Activated CD8-positive, alpha-beta memory T cell treated with anti-CD3 and anti-CD28 coated beads, Interleukin-2, amount 10 ng/mL, durations not matched to agents 7 days and 5 days (primary cell): ENCODE data around the gene GAPT. TPM values are rescaled to one million over a fixed set of nuclear protein-coding genes. Genes with fewer than 3 reads are reported as not detected.

ENCODE experiments used
- ATAC-seq: fragments of 150-1000 bp; cut with Tn5 transposase; one replicate; pipeline ENCODE4 v1.10.0; 2021; ENCODE audit warnings: moderate library complexity
- CTCF ChIA-PET: fragments of 350-600 bp; sonication (Branson Sonifier 250); formaldehyde crosslinking; loops from one replicate; lab custom pipeline; 2021; ENCODE audit warnings: antibody characterized with exemption; lab: Charles Lee
- DNase-seq: peaks from one replicate; pipeline ENCODE4 v3.0.0-alpha.2; 2020
- H3K27ac Mint-ChIP-seq: one replicate; pipeline ENCODE4 v1.8.0; 2021; ENCODE audit warnings: mild to moderate bottlenecking, mixed read lengths
- H3K27me3 Mint-ChIP-seq: one replicate; pipeline ENCODE4 v1.8.0; 2021; ENCODE audit warnings: mixed read lengths
- H3K36me3 Mint-ChIP-seq: one replicate; pipeline ENCODE4 v1.8.0; 2021; ENCODE audit warnings: mild to moderate bottlenecking, mixed read lengths
- H3K4me1 Mint-ChIP-seq: one replicate; pipeline ENCODE4 v1.8.0; 2021; ENCODE audit warnings: mixed read lengths
- H3K4me3 Mint-ChIP-seq: one replicate; pipeline ENCODE4 v1.8.0; 2021; ENCODE audit warnings: mild to moderate bottlenecking, moderate library complexity, mixed read lengths
- H3K9me3 Mint-ChIP-seq: one replicate; pipeline ENCODE4 v1.8.0; 2022; ENCODE audit warnings: low read depth, mixed read lengths
- total RNA-seq, 2 experiments: library from RNA; stranded (reverse); gene quantifications; one replicate each; pipeline ENCODE4 v1.2.3, GENCODE V29; 2021

The GAPT gene
- total RNA-seq, 2 experiments from 2014 or later: not detected

DNA sequence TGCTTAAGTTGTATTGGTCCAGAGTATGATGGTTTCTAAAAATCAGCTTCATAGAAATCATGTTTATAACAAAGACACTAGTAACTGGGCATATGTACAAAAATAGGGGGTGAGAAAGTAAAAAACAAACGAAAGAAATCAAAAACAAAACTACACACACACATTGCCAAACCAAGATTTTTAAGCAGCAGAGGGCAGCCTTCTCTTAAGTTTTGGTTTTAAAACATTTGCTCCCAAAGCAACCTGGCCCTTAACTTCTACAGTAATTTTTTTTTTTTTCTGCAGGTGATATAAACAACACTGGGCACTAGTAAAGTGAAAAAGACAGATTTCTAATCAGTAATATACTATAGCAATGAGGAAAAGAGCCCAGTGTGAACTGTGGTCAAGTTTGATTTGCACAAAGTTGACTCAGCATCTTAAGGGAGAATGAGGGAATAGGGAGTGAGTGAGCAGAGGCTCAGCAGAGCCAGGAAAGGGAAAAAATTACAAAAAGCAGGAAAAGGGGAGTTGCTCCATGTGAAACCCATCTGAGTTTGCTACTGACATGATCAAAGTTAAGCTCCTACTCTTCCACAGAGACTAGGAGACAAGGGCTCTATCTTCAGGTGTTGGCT, 13.4 kb upstream of the GAPT start:
- Mint-ChIP-seq H3K36me3 (no peaks in the 10 kb centered on the region), H3K4me1 (peaks cover 4% of the 10 kb centered on the region)
- CTCF ChIA-PET: interaction anchor here (1.2 kb wide), 1 partner anchor 13 kb away, joined by 3 read pairs; no protein-coding TSS in a partner anchor

DNA sequence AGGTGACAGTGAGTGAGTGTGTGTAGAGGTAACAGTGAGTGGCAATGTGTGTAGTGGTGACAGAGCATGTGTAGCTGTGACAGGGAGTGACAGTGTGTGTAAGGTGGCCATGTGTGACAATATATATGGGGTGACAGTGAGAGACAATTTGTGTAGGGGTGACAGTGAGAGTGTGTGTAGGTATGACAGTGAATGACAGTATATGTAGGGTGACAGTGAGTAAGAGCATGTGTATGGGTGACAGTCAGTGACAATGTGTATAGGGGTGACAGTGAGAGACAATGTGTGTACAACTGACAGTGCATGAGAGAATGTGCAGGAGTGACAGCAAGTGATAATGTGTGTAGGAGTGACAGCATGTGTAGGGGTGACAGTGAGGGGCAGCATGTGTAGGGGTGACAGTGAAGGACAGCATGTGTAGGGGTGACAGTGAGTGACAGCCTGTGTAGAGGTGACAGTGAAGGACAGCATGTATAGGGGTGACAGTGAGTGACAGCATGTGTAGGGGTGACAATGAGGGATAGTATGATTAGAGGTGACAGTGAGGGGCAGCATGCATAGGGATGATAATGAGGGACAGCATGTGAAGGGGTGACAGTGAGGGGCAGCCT, 10.1 kb upstream of the GAPT start:
- Mint-ChIP-seq H3K27me3 (no peaks in the 10 kb centered on the region), H3K9me3 (no peaks in the 10 kb centered on the region), H3K36me3 (no peaks in the 10 kb centered on the region), H3K4me1 (peaks cover 4% of the 10 kb centered on the region), H3K4me3 (no peak overlapping the region), H3K27ac (no peak overlapping the region)
- DNase-seq (no peak), ATAC-seq (no peak)
- CTCF ChIA-PET: no interaction called here

More for the DNA sequence above, 13.4 kb upstream of the GAPT start:
- Mint-ChIP-seq H3K4me3 (no peak overlapping the region), H3K9me3 (peaks cover 2% of the 10 kb centered on the region), H3K27me3 (no peaks in the 10 kb centered on the region), H3K27ac (no peak overlapping the region)
- DNase-seq: no peak
- ATAC-seq: no peak

GRCh38 chr5:58481828-58482227, 9.4 kb upstream of the GAPT start:
- H3K9me3 Mint-ChIP-seq: no peaks in the 10 kb centered on the region
- H3K27me3 Mint-ChIP-seq: no peaks in the 10 kb centered on the region
- DNase-seq (no peak), ATAC-seq (no peak)
- CTCF ChIA-PET: no interaction called here
- H3K4me3 Mint-ChIP-seq: no peak overlapping the region
- H3K36me3 Mint-ChIP-seq: no peaks in the 10 kb centered on the region
- peaks cover 3% of the 10 kb centered on the region for H3K4me1 Mint-ChIP-seq
- no peak overlapping the region for H3K27ac Mint-ChIP-seq

DNA sequence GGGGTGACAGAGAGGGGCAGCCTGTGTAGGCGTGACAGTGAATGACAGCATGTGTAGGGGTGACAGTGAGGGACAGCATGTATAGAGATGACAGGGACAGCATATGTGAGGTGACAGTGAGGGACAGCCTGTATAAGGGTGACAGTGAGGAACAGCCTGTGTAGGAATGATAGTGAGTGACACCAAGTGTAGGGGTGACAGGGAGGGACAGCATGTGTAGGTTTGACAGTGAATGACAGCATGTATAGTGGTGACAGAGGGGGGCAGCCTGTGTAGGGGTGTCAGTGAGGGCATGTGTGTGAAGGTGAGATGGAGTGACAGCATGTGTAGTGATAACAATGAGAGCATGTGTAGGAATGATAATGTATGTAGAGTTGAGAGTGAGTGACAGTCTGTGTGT, 8.7 kb upstream of the GAPT start:
- Mint-ChIP-seq H3K4me1 (no peaks in the 10 kb centered on the region), H3K9me3 (no peaks in the 10 kb centered on the region), H3K4me3 (no peak overlapping the region), H3K27ac (no peak overlapping the region), H3K27me3 (no peaks in the 10 kb centered on the region), H3K36me3 (no peaks in the 10 kb centered on the region)
- ATAC-seq: no peak
- CTCF ChIA-PET: no interaction called here
- no peak for DNase-seq

GRCh38 chr5:58484505-58484904, 6.7 kb upstream of the GAPT start:
- Mint-ChIP-seq H3K36me3 (no peaks in the 10 kb centered on the region), H3K4me3 (no peak overlapping the region), H3K9me3 (no peaks in the 10 kb centered on the region), H3K27ac (no peak overlapping the region), H3K4me1 (no peaks in the 10 kb centered on the region), H3K27me3 (peaks cover 4% of the 10 kb centered on the region)
- no peak for ATAC-seq
- DNase-seq: no peak
- CTCF ChIA-PET: no interaction called here

GRCh38 chr5:58486290-58486689, 4.9 kb upstream of the GAPT start:
- H3K27ac Mint-ChIP-seq: no peak overlapping the region
- no peaks in the 10 kb centered on the region for H3K9me3 Mint-ChIP-seq
- no peak for DNase-seq
- H3K4me3 Mint-ChIP-seq: no peak overlapping the region
- ATAC-seq: no peak
- H3K27me3 Mint-ChIP-seq: peaks cover 11% of the 10 kb centered on the region
- H3K36me3 Mint-ChIP-seq: no peaks in the 10 kb centered on the region
- CTCF ChIA-PET: no interaction called here
- no peaks in the 10 kb centered on the region for H3K4me1 Mint-ChIP-seq

DNA sequence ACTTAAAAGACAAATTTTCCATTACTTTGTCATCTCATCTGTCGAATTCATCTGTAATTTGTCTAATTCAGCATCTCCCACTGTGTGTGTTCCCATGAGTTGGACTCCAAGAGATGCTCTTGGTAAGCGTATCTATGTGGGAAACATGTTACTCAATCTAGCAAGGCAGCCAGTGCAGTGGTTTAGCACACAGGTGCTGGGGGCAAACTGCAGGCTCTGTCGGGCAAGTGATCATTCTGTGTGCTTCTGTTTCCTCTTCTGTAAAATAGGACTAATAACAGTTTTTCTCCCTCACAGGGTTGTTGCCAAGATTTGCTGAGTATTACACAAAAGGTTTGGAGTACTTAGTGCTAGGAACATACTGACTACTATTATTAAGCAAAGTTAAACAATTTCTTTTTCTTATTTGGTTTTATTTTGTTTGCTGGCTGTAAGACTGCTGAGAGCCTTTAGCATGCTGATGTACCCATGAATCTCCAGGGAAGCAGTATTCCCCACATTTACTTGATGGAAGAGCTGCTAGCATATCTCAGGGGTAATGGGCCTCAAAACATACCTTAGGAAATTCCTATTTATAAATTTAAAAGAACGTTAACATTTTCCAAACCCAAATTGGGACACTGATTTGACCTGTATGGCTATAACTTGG, 709 bp upstream of the GAPT start:
- peaks cover 13% of the 10 kb centered on the region for H3K27me3 Mint-ChIP-seq
- no peak overlapping the region for H3K27ac Mint-ChIP-seq
- DNase-seq (no peak), ATAC-seq (no peak)
- no peaks in the 10 kb centered on the region for H3K9me3 Mint-ChIP-seq
- H3K4me3 Mint-ChIP-seq: no peak overlapping the region
- no peaks in the 10 kb centered on the region for H3K36me3 Mint-ChIP-seq
- CTCF ChIA-PET: no interaction called here
- no peaks in the 10 kb centered on the region for H3K4me1 Mint-ChIP-seq

DNA sequence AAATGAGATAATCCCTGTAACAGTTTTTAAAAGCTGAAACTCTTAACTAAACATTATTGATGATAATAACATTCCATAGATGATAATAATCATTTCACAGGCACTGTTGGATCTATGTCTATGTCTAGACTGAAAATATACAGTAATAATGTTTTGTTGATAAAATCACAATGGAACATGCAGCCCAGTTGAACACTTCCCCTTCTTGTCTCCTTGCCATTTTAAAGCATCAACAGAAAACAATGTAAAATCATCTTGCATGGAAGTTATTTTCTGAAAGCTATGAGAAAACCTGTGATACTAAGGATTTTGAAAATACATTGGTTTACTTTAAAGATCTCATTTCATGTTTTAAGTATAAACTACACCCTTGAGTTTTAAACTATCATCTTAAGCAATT, 1.9 kb downstream of the GAPT start:
- H3K4me3 Mint-ChIP-seq: no peak overlapping the region
- H3K27me3 Mint-ChIP-seq: peaks cover 15% of the 10 kb centered on the region
- H3K36me3 Mint-ChIP-seq: no peaks in the 10 kb centered on the region
- no peaks in the 10 kb centered on the region for H3K4me1 Mint-ChIP-seq
- H3K27ac Mint-ChIP-seq: no peak overlapping the region
- DNase-seq: no peak
- H3K9me3 Mint-ChIP-seq: no peaks in the 10 kb centered on the region
- CTCF ChIA-PET: no interaction called here
- ATAC-seq: no peak

GRCh38 chr5:58496488-58496887, 5.3 kb downstream of the GAPT start:
- CTCF ChIA-PET: interaction anchor here (1.2 kb wide), 1 partner anchor 27 kb away, joined by 3 read pairs; no protein-coding TSS in a partner anchor
- H3K4me1 Mint-ChIP-seq: no peaks in the 10 kb centered on the region
- no peaks in the 10 kb centered on the region for H3K9me3 Mint-ChIP-seq
- no peak for ATAC-seq
- no peaks in the 10 kb centered on the region for H3K36me3 Mint-ChIP-seq
- H3K27me3 Mint-ChIP-seq: peaks cover 4% of the 10 kb centered on the region
- no peak overlapping the region for H3K4me3 Mint-ChIP-seq
- DNase-seq: no peak
- no peak overlapping the region for H3K27ac Mint-ChIP-seq

- no peak overlapping the region for H3K27ac Mint-ChIP-seq
- H3K4me1 Mint-ChIP-seq: no peaks in the 10 kb centered on the region
- H3K4me3 Mint-ChIP-seq: no peak overlapping the region
- no peaks in the 10 kb centered on the region for H3K9me3 Mint-ChIP-seq
- H3K27me3 Mint-ChIP-seq: peaks cover 4% of the 10 kb centered on the region
- CTCF ChIA-PET: no interaction called here
- no peaks in the 10 kb centered on the region for H3K36me3 Mint-ChIP-seq
- ATAC-seq (no peak), DNase-seq (no peak)
These were observed 6.2 kb downstream of the GAPT start for GRCh38 chr5:58497386-58497785.

GRCh38 chr5:58497921-58498320, 6.7 kb downstream of the GAPT start:
- no peaks in the 10 kb centered on the region for H3K9me3 Mint-ChIP-seq
- H3K4me3 Mint-ChIP-seq: no peak overlapping the region
- DNase-seq (no peak), ATAC-seq (no peak)
- CTCF ChIA-PET: no interaction called here
- no peaks in the 10 kb centered on the region for H3K36me3 Mint-ChIP-seq
- H3K4me1 Mint-ChIP-seq: no peaks in the 10 kb centered on the region
- no peak overlapping the region for H3K27ac Mint-ChIP-seq
- peaks cover 9% of the 10 kb centered on the region for H3K27me3 Mint-ChIP-seq

GRCh38 chr5:58498340-58498942, 7.2 kb downstream of the GAPT start:
- Mint-ChIP-seq H3K36me3 (no peaks in the 10 kb centered on the region), H3K27ac (no peak overlapping the region), H3K4me3 (no peak overlapping the region), H3K9me3 (no peaks in the 10 kb centered on the region), H3K4me1 (no peaks in the 10 kb centered on the region), H3K27me3 (peaks cover 9% of the 10 kb centered on the region)
- no peak for ATAC-seq
- no peak for DNase-seq
- CTCF ChIA-PET: no interaction called here

- CTCF ChIA-PET: no interaction called here
- DNase-seq (no peak), ATAC-seq (no peak)
- Mint-ChIP-seq H3K4me3 (no peak overlapping the region), H3K27ac (no peak overlapping the region), H3K4me1 (no peaks in the 10 kb centered on the region), H3K9me3 (no peaks in the 10 kb centered on the region), H3K36me3 (no peaks in the 10 kb centered on the region), H3K27me3 (peaks cover 9% of the 10 kb centered on the region)
These were observed 8.0 kb downstream of the GAPT start for GRCh38 chr5:58499231-58499630.

DNA sequence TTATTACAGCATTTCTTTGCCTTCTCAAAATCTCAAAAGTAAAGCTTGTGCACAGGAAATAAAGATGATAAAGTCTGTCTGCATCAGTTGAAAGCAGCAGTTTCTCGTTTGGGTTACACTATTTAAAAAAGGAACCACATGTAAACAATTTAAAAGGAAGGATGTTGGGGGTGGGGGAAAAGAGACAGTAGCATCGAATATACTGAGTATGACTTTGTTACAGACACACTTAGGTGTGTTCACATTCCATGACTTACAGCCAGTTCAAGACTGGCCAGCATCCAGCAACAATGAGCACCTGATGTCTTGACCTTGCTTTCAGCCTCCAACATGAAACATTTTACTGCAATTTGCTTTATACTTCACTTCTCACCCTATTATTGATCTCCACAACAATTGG, 8.7 kb downstream of the GAPT start:
- no peaks in the 10 kb centered on the region for H3K9me3 Mint-ChIP-seq
- peaks cover 9% of the 10 kb centered on the region for H3K27me3 Mint-ChIP-seq
- ATAC-seq: no peak
- no peak overlapping the region for H3K27ac Mint-ChIP-seq
- no peaks in the 10 kb centered on the region for H3K4me1 Mint-ChIP-seq
- H3K36me3 Mint-ChIP-seq: no peaks in the 10 kb centered on the region
- no peak for DNase-seq
- no peak overlapping the region for H3K4me3 Mint-ChIP-seq
- CTCF ChIA-PET: no interaction called here
